HG03066 (cell line): ENCODE data around the gene NDUFS2.

Experiments used
- ATAC-seq: cut with Tn5 transposase; IDR thresholded peaks from one replicate; pipeline ENCODE4 v1.9.1; 2021; ENCODE audit warnings: low read depth; ENCODE audit not compliant: unreplicated experiment

The NDUFS2 gene

GRCh38 chr1:161171696-161172095 lies 30.5 kb upstream of the NDUFS2 start:
- no peak for ATAC-seq

- ATAC-seq: no peak
Measured at GRCh38 chr1:161172349-161172748, 29.8 kb upstream of the NDUFS2 start.

- no peak for ATAC-seq
Measured at GRCh38 chr1:161172776-161173376, 29.3 kb upstream of the NDUFS2 start.

- ATAC-seq: no peak
Measured at GRCh38 chr1:161173711-161174110, 28.5 kb upstream of the NDUFS2 start.

GRCh38 chr1:161174911-161175310 lies 27.3 kb upstream of the NDUFS2 start:
- ATAC-seq: no peak

- no peak for ATAC-seq
Measured at GRCh38 chr1:161175771-161176453, 26.3 kb upstream of the NDUFS2 start.

- no peak for ATAC-seq
Measured at GRCh38 chr1:161176468-161177111, 25.6 kb upstream of the NDUFS2 start.

- ATAC-seq: peak; percentile 68
Measured at GRCh38 chr1:161177112-161177935, 24.8 kb upstream of the NDUFS2 start, which contains the start of gene B4GALT3. Gene B4GALT3, minus strand, starts transcription at chr1:161177507. Its CDS starts 1,447 bp downstream, at chr1:161176060.

GRCh38 chr1:161177936-161178244 lies 24.3 kb upstream of the NDUFS2 start:
- no peak for ATAC-seq

GRCh38 chr1:161179698-161180097 lies 22.5 kb upstream of the NDUFS2 start:
- ATAC-seq: no peak

GRCh38 chr1:161180639-161181038 lies 21.5 kb upstream of the NDUFS2 start:
- ATAC-seq: no peak

GRCh38 chr1:161182214-161182613 lies 20.0 kb upstream of the NDUFS2 start:
- peak; percentile 52 for ATAC-seq

- ATAC-seq: peak; percentile 60
Measured at GRCh38 chr1:161185282-161185682, 16.9 kb upstream of the NDUFS2 start.

- peak; percentile 35 for ATAC-seq
Measured at GRCh38 chr1:161185732-161186311, 16.3 kb upstream of the NDUFS2 start.

- no peak for ATAC-seq
Measured at GRCh38 chr1:161187311-161187710, 14.9 kb upstream of the NDUFS2 start.

GRCh38 chr1:161188381-161188780 lies 13.8 kb upstream of the NDUFS2 start:
- ATAC-seq: no peak

GRCh38 chr1:161189036-161189435 lies 13.1 kb upstream of the NDUFS2 start:
- no peak for ATAC-seq

GRCh38 chr1:161190962-161191521 lies 11.1 kb upstream of the NDUFS2 start:
- no peak for ATAC-seq

- no peak for ATAC-seq
Measured at GRCh38 chr1:161191971-161192370, 10.2 kb upstream of the NDUFS2 start.
